PC-9 (cell line): ENCODE data around the gene KLF7. TPM values are rescaled to one million over a fixed set of nuclear protein-coding genes. Genes with fewer than 3 reads are reported as not detected.

Experiments used
- BruUV-seq: library from RNA; stranded (reverse); fragments of 400-500 nt; replicated peaks from 2 replicates; lab custom pipeline; 2021; lab: Mats Ljungman, UMichigan
- CTCF ChIA-PET: fragments of 300-600 bp; sonication (Branson Sonifier 250); formaldehyde crosslinking; loops from one replicate; lab custom pipeline; 2022; ENCODE audit warnings: antibody characterized with exemption; lab: Charles Lee
- POLR2A ChIA-PET: fragments of 300-600 bp; sonication (Branson Sonifier 250); formaldehyde crosslinking; loops from one replicate; lab custom pipeline; 2022; ENCODE audit warnings: antibody characterized with exemption; ENCODE audit not compliant: unreplicated experiment; lab: Charles Lee
- DNase-seq, 2 experiments: peaks; one replicate each; pipeline versions ENCODE4 v3.0.0 to v3.0.0-alpha.2; 2015 to 2022; ENCODE audit warnings: mixed read lengths in 1 of 2
- H2AFZ ChIP-seq: fragments of 200-600 bp; sonication (generic); 2 replicates; pipeline ENCODE4 v1.8.1; 2017; ENCODE audit warnings: antibody characterized with exemption
- H3F3A ChIP-seq: fragments of 200-600 bp; sonication (generic); 2 replicates; pipeline ENCODE4 v1.8.1; 2017; ENCODE audit warnings: antibody characterized with exemption, mild to moderate bottlenecking, low read depth; ENCODE audit not compliant: insufficient read depth
- H3K27ac ChIP-seq: fragments of 200-600 bp; sonication (generic); 2 replicates; pipeline ENCODE4 v1.6.1; 2016; ENCODE audit warnings: mixed run types
- H3K27me3 ChIP-seq: fragments of 200-600 bp; sonication (generic); 2 replicates; pipeline ENCODE4 v1.6.1; 2016; ENCODE audit warnings: low read depth, mixed run types; ENCODE audit not compliant: insufficient read depth
- H3K36me3 ChIP-seq: fragments of 200-600 bp; sonication (generic); 2 replicates; pipeline ENCODE4 v1.6.1; 2016; ENCODE audit warnings: low read depth, mixed run types
- H3K4me1 ChIP-seq: fragments of 200-600 bp; sonication (generic); replicated peaks from 2 replicates; pipeline ENCODE4 v1.6.1; 2016; ENCODE audit warnings: mixed run types; ENCODE audit not compliant: insufficient read depth
- H3K4me2 ChIP-seq: fragments of 200-600 bp; sonication (generic); 2 replicates; pipeline ENCODE4 v1.6.1; 2017; ENCODE audit warnings: mixed run types
- H3K4me3 ChIP-seq: fragments of 200-600 bp; sonication (generic); 2 replicates; pipeline ENCODE4 v1.6.1; 2016; ENCODE audit warnings: mixed run types
- H3K79me2 ChIP-seq: fragments of 200-600 bp; sonication (generic); 2 replicates; pipeline ENCODE4 v1.6.1; 2017; ENCODE audit warnings: low read depth, mixed run types
- H3K9me2 ChIP-seq: fragments of 200-600 bp; sonication (generic); 2 replicates; pipeline ENCODE4 v1.8.1; 2017; ENCODE audit warnings: mild to moderate bottlenecking; ENCODE audit not compliant: insufficient read depth
- H3K9me3 ChIP-seq: fragments of 200-600 bp; sonication (generic); 2 replicates; pipeline ENCODE4 v1.8.1; 2016; ENCODE audit warnings: low read depth; ENCODE audit not compliant: insufficient read depth
- H4K20me1 ChIP-seq: fragments of 200-600 bp; sonication (generic); 2 replicates; pipeline ENCODE4 v1.8.1; 2017; ENCODE audit not compliant: insufficient read depth
- CTCF ChIP-seq: fragments of 200-600 bp; sonication (generic); conservative IDR thresholded peaks from 2 replicates; pipeline ENCODE4 v1.6.1; 2017; ENCODE audit warnings: mixed run types, antibody characterized with exemption, mild to moderate bottlenecking, moderate library complexity
- EZH2 ChIP-seq: fragments of 200-600 bp; sonication (generic); IDR thresholded peaks from 2 replicates; pipeline ENCODE4 v1.8.0; 2017; ENCODE audit warnings: antibody characterized with exemption, low read depth
- intact Hi-C: fragments of 100-400 bp; cut with micrococcal nuclease; formaldehyde crosslinking; loops from one replicate; pipeline ENCODE4 v1.10.0; 2022; ENCODE audit not compliant: unreplicated experiment
- total RNA-seq: library from RNA; stranded (reverse); gene quantifications from 2 replicates; pipeline ENCODE4 v1.2.3, GENCODE V29; 2021

Gene KLF7
- total RNA-seq, 1 experiment from 2014 or later: 20.0 TPM

GRCh38 chr2:207048416-207048815, 117.3 kb downstream of the KLF7 start:
- ChIA-PET POLR2A (no interaction called here), CTCF (no interaction called here)
- Histone ChIP-seq H3K9me3 (no peaks in the 10 kb centered on the region), H3K27ac (no peak overlapping the region), H4K20me1 (no peaks in the 10 kb centered on the region), H3K4me3 (no peak overlapping the region), H2AFZ (no peak overlapping the region), H3K9me2 (no peaks in the 10 kb centered on the region), H3K4me2 (no peak overlapping the region), H3K36me3 (no peaks in the 10 kb centered on the region), H3F3A (no peaks in the 10 kb centered on the region), H3K4me1 (no peaks in the 10 kb centered on the region), H3K79me2 (no peaks in the 10 kb centered on the region), H3K27me3 (no peaks in the 10 kb centered on the region)
- DNase-seq: no peak
- TF ChIP-seq EZH2 (no peak), CTCF (no peak)
- BruUV-seq: no TSS peak
- intact Hi-C loops: no loop called here

- Histone ChIP-seq H3K9me2 (no peaks in the 10 kb centered on the region), H2AFZ (no peak overlapping the region), H3K9me3 (no peaks in the 10 kb centered on the region), H3K36me3 (no peaks in the 10 kb centered on the region), H3F3A (no peaks in the 10 kb centered on the region), H3K79me2 (no peaks in the 10 kb centered on the region), H3K27me3 (no peaks in the 10 kb centered on the region), H3K4me3 (no peak overlapping the region), H3K4me2 (no peak overlapping the region), H3K4me1 (no peaks in the 10 kb centered on the region), H3K27ac (no peak overlapping the region), H4K20me1 (no peaks in the 10 kb centered on the region)
- intact Hi-C loops: no loop called here
- no peak for DNase-seq
- ChIA-PET CTCF (no interaction called here), POLR2A (no interaction called here)
- BruUV-seq: no TSS peak
- TF ChIP-seq EZH2 (no peak), CTCF (no peak)
These were observed 119.0 kb downstream of the KLF7 start for GRCh38 chr2:207046724-207047123.

- BruUV-seq: no TSS peak
- Histone ChIP-seq H3K27me3 (no peaks in the 10 kb centered on the region), H3K4me2 (no peak overlapping the region), H4K20me1 (no peaks in the 10 kb centered on the region), H3K36me3 (no peaks in the 10 kb centered on the region), H3K27ac (no peak overlapping the region), H3F3A (no peaks in the 10 kb centered on the region), H3K4me3 (no peak overlapping the region), H3K79me2 (no peaks in the 10 kb centered on the region), H3K4me1 (no peaks in the 10 kb centered on the region), H3K9me3 (no peaks in the 10 kb centered on the region), H3K9me2 (no peaks in the 10 kb centered on the region), H2AFZ (no peak overlapping the region)
- ChIA-PET CTCF (no interaction called here), POLR2A (no interaction called here)
- DNase-seq: no peak
- TF ChIP-seq CTCF: no peak
- no peak for TF ChIP-seq EZH2
- intact Hi-C loops: no loop called here
These were observed 120.2 kb downstream of the KLF7 start for GRCh38 chr2:207045531-207045930.
